Frontal cortex (tissue), 4 donors: Measurements from ENCODE around the gene SLC35B1. TPM values are rescaled to one million over a fixed set of nuclear protein-coding genes. Genes with fewer than 3 reads are reported as not detected.
"Not testable (repeated sequence)": the region's sequence is repeated elsewhere in the genome, so short reads cannot be mapped to it uniquely, and the experiment has no call there.

ENCODE experiments used
- DNase-seq, 2 donors: peaks; one replicate each; pipeline ENCODE4 v3.0.0; 2012; ENCODE audit warnings: low spot score in 2 of 2
- FAIRE-seq: peaks from 2 replicates; lab custom pipeline; 2012; peaks lifted over from hg19 to GRCh38; lab: Jason Lieb, UNC
- total RNA-seq: library from RNA; depleted of rRNA; stranded (reverse); fragments of >200 nt; gene quantifications from one replicate; pipeline ENCODE4 v1.2.3, GENCODE V29; 2014
- donor health status: control.
- donor health status: control.
- donor health status: control.

The SLC35B1 gene
- total RNA-seq, 1 donor from 2014 or later, result 56.7 TPM

DNA sequence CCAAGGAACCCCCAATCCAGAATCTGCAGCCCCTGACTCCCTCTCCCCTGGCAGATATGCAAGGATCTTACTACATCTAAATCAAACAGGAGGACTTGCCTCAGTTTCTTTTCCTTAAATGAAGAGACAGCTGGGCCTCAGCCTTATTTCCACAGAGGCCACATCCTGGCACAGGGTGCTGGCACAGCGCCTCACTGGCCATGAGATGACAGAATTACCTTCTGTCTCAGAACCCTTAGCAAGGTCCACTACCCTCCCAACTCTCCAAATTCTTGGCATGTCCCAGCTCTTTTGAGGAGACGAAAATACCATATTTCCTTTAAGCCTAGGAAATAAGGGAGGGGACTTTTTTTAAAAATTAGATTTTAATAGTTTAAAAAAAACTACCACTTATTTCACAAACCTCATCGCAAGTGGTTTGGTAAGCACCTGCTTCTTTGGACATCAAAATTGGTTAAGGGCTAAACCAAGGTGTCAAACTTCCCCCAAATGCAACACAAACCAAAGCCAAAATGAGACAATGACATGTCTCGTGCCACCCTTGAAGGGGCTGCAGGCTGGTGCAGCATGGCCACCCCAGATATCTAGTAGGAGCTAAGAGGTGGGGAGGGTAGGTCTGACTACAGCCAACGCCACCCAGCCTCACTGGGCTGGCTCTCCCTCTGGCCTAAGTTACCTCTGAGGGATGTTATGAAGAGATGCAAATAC, 30.8 kb upstream of the SLC35B1 start:
- FAIRE-seq (no peak), DNase-seq (no peak)

DNA sequence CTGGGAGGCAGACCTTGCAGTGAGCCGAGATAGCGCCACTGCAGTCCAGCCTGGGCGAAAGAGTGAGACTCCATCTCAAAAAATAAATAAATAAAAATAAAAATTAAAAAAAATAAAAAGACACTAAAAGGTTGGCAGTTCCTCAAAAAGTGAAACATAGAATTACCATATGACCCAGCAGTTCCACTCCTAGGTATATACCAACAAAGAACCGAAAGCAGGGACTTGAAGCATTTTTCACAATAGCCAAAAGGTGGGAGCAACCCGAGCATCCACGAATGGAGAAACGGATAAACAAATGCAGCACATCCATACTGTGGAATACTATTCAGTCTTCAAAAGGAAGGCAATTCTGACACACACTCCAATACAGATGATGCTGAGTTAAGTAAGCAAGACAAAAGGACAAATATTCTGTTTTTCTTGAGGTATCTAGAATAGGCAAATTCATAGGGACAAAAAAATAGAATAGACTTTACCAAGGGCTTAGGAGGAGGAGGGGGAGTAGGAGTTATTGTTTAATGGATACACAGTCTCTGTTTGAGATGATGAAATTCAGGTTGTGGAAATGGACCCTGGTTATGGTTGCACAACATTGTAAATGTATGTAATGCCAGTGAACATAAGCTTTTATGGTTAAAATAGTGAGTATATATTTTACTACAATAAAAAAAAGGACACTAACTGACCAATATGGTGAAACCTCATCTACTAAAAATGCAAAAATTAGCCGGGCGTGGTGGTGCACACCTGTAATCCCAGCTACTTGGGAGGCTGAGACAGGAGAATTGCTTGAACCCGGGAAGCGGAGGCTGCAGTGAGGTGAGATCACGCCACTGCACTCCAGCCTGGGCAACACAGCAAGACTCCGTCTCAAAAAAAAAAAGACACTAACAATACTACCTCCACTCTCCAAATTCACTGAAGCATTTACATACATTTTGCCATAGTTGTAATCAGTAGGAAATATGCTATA, 27.0 kb upstream of the SLC35B1 start:
- no peak for FAIRE-seq

DNA sequence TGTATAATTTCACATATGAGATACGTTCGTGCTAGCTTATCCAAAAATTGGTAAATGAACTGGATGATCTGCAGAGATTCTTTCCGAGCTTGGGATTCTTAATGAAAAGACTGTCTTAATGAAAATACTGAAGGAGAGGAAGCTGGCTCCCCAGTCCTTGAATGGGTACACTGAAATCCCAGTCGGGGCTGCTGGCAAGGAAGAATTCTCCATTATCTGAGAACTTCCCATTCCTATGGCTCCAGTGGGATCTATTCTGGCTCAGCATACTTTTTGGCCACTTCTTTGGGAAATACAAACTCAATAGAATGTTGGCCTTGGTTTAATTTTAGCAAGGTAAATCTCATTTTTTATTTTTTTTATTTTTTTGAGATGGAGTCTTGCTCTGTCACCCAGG, 23.7 kb upstream of the SLC35B1 start:
- no peak for FAIRE-seq

More for the DNA sequence above, 27.0 kb upstream of the SLC35B1 start:
- DNase-seq, result no peak

DNA sequence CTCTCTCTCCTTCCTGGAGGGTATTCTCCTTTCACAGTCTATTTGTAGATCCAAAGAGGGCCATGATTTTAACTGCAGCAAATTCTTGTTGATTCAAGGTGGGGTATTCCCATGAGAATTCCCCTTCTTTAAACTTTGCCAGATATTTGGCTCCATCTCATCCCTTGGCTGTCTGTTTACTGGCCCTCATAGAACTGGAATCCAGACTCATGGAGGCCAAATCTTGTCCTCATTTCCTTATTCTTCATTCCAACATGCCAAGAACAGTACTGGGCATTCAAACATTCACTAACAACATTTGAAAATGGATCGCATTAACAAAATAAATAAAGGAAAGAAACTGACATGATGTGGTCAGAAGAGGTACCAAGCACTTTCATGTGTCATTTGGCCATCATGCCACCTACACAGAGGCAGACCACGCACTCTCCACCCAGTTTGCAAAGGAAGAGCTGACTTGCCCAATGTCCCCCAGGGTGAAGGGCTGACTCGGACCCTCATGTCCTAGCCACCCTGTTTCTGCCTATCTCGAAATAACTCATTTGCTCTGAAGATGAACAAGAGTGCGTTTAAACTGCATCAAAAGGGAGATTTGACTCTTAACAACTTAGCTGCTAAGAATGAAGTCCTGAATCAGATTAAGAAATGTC, 23.1 kb upstream of the SLC35B1 start:
- no peak for FAIRE-seq

More for the DNA sequence above, 23.7 kb upstream of the SLC35B1 start:
- DNase-seq, result no peak

DNA sequence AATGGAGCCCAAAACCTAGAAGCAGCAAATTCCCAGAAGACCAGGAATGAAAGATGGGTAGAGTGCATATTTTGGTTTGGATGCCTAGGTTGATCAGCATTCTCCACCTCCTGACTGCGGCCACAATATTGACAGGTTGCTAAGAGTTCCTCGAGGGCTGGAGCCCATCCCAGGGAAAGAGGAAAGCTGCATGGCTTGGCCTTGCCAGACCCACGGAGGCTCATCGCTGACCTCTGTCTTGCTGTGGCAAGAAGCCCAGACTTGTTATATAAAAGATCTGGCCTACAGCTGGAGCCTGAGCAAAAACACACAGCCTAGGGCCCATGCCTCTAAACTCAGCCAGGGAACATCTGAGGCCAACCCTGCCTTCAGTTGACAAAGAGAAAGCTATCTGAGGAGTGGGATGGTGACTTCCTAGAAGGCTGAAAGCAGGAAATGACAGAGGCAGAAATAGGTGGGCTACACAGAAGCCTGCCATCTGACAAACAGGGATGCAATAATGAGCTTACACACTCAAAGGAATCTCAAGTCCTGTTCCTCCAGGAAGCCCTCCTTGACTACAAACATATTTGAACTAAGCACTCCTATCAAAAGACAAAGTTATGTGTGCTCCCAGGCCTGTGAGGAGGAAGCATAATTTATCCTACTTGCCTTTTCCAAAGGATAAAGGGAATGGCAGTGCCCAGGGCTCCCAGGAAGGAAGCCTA, 22.5 kb upstream of the SLC35B1 start:
- FAIRE-seq, result no peak
- peak; percentile 39 to 51 for DNase-seq

More for the DNA sequence above, 23.1 kb upstream of the SLC35B1 start:
- no peak for DNase-seq

DNA sequence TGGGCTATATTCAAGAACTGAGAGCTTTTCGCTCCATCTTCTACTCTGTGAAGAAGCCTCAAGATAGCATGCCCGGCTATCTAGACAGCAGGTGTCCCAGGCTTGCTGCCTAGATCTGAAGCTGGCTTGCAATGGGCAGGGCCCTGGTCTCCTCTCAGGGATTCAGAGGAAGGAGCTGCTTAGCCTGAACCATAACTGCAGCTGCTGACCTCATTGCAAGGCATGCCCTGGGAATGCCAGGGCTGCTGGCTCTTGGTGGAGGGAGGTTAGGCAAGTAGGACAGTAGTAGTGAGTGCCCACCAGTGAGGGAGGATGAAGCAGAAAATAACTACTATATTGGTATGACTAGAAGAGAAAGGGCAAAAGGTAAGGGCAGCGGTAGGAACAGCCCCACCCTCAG, 21.3 kb upstream of the SLC35B1 start:
- no peak for DNase-seq
- FAIRE-seq, result no peak

DNA sequence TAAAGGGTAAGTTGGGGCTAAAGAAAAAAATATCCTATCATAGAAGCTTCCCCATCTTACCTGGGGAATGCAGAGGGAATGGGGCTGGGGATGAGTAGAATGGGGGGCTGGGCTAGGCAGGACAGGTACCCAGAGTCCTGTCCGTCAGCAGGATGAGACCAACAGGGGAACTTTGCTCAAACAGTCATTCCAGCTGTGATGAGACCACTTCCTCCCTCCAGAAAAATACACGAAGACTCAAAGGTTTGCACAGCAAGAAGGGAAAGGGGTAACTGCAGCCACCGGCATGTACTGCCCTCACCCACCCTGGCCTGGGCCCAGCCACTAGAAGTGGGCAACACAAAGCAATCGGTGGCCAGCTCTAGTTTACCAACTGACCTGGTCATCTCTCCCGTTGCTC, 20.7 kb upstream of the SLC35B1 start:
- DNase-seq (no peak), FAIRE-seq (no peak)

DNA sequence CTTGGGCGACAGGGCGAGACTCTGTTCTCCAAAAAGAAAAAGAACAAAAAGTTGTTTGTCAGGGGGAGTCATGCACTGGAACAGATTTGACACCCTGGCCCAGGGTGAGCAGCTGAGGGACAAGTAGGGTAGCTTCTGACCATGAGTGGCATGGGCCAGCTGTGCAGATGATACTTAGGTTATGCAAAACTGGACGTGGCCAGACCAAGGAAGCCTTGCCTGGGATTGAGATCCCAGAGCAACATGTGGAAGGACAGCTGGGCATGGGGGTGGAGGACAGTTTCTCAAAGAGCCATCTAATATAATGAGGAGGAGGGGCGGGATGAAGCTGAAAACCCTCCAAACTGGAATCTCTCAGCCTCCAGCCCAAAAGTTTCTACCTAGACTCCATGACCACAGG, 19.6 kb upstream of the SLC35B1 start:
- FAIRE-seq, result no peak
- no peak for DNase-seq

DNA sequence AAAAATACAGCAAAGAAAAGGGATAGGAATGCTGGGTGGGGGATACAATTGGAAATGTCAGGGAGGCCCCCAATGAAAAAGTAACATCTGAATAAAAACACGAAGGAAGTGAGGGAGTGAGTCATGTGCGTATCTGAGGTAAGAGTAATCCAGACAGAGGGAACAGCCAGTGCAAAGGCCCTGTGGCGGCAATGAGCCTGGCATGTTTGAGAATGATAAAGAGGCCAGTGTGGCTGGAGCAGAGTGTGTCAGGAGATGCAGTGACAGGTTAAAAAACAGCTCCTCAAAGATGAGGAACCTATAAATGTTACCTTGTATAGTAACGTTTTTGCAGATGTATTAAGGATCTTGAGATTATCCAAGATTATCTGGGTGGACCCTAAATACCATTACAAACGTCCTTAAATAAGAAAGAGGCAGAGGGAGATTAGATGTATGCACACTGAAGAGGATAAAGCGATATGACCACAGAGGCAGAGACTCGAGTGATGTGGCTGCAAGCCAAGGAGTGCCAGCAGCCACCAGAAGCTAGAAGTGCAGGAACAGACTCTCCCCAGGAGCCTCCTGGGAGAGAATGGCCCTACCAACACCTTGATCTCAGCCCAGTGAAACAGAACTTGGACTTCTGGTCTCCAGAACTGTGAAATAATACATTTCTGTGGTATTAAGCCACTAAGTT, 17.8 kb upstream of the SLC35B1 start:
- no peak for FAIRE-seq

DNA sequence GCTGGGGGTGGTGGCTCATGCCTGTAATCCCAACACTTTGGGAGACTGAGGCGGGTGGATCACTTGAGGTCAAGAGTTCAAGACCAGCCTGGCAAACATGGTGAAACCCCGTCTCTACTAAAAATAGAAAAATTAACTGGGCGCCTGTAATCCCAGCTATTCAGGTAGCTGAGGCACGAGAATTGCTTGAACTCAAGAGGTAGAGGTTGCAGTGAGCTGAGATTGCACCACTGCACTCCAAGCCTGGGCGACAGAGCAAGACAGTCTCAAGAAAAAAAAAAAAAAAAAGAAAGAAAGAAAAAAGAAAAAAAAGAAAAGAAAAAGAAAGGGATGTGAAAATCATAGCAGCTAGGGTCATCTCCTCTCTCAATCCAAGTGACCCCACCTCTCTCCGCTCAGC, 16.8 kb upstream of the SLC35B1 start:
- DNase-seq, FAIRE-seq: not testable (repeated sequence)

More for the DNA sequence above, 17.8 kb upstream of the SLC35B1 start:
- no peak for DNase-seq

DNA sequence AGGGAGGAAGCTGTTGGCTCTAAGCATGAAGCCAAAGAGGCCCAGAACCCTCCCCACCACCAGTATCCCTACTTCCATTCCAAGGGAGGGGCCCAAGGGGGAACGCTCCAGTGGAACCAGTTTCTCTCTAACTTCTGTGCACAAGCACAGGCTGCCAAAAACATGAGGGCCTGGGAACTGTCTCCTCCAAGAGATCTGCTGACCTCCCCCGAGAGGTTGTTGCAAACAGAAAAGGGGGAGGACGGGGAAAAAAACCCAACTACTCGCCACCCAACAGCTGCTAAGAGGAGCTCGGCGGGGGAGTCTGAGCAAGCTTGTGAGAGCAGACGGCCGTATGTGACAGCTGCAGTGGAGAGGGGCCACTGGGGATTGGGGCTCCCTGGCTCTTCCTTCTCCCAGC, 15.7 kb upstream of the SLC35B1 start:
- FAIRE-seq (no peak), DNase-seq (no peak)

DNA sequence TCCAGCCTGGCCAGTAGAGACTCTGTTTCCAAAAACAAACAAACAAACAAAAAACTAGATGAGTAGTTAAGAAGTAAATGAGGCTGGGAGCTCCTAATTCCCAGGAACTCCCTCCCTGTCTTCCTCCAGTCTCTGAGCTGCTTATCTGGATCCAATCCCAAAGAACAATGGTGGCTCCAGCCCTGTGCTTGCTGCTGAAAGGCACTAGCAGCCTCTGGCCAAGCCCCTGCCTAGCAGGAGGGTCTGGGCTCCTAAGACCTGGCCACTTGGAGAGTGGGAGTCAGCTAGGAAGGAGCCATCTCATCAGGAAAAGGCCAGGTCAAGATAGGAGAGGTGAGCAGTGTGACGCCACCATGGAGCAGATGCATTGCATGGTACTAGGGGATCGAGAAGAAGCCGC, 14.3 kb upstream of the SLC35B1 start:
- DNase-seq (no peak), FAIRE-seq (no peak)

DNA sequence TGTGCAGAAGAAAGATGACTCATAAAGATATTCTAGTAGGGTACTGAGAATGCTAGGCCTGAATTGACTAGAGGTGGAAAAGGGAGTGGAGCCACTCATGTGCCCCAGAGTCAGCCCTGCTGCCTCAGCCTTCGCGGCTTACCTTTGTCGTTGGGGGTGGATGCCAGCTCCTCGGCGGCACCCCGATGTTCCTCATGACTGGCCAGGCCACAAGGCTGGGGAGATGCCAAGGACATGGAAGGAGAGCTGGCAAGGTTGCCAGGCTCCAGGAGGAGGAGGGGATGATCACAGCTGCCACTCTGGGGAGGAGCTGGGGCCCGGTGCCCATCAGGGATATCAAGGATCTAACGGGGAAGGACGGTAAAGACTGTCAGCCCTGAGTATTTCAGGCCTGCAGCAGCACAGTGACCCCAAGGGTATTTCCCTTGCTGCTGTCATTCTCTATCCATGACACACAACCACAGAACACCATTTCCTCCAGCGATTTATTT, 9.7 kb upstream of the SLC35B1 start:
- FAIRE-seq, result no peak
- DNase-seq, result no peak

DNA sequence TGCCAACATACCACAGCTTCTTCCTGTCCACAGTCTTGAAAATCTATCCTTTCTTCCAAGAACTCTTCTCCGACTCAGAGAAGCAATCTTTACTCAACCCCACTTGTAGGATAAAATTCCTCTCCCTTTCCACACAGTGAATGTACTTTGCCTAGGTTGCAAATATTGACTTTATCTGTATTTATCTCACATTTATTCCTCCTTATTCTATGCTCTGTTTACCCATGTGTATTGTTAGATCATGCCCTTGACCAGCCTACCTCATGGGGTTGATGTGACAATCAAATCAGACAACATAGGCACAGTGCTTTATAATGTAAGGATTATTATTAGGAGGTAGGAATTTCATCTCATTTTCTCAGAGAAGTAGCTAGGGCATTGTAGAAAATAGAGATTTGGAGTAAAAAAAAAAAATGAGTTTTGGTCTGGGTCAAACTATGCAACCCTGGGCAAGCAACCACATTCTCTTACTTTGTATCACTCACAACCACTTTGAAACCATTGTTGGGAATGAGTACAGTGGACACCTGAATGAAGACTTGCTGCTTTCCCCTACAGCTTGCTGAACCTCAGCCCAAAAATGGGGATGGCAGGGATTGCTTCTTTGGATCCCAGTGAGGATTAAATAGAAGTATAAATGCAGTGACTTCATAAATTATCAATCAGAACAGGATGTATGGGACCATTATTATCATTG, 9.1 kb upstream of the SLC35B1 start:
- DNase-seq (no peak), FAIRE-seq (no peak)

DNA sequence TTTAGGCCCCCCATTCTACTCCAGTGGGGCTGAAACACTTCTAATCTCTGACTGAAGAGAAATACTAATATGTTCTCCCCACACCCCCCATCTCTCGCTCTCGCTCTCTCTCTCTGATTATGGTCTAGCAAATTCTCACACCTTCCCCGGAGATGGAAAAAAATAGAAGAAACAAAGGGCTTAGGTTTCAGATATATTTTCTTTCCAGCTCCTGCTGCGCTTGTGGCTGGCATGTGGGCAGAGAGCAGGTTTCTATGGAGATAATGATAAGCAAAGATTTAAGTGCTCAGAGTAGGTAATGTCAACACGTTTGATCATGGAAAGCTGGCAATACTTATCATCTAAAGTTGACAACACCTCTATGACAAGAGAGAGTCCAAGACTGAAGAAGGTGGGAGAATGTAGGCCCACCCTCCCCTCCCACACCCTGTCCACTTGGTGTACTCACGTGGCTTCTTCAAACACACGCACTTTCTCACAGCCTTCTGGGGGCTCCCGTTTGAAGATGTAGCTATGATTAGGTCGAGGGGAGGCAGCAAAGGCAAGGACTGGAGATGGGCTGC, 8.0 kb upstream of the SLC35B1 start:
- FAIRE-seq, result no peak
- DNase-seq, result no peak

DNA sequence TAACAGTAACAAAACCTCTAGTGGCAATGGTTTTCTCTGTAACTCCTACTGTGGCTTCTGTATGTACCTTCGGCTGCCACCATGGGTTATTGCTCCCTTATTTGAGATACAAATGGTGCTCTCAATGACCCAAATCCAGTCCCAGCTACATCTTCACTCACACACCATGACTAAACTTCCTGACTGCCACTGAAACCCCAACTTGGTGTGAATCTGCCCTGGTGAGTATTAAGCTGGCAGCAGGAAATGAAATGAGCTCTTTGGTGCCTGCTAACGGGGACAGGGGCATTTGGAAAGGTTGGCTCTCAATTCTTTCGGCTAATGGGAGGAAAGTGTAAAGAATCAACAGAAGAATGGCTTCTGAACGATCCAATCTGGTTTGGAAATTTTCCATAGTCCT, 7.5 kb upstream of the SLC35B1 start:
- DNase-seq (no peak), FAIRE-seq (no peak)

DNA sequence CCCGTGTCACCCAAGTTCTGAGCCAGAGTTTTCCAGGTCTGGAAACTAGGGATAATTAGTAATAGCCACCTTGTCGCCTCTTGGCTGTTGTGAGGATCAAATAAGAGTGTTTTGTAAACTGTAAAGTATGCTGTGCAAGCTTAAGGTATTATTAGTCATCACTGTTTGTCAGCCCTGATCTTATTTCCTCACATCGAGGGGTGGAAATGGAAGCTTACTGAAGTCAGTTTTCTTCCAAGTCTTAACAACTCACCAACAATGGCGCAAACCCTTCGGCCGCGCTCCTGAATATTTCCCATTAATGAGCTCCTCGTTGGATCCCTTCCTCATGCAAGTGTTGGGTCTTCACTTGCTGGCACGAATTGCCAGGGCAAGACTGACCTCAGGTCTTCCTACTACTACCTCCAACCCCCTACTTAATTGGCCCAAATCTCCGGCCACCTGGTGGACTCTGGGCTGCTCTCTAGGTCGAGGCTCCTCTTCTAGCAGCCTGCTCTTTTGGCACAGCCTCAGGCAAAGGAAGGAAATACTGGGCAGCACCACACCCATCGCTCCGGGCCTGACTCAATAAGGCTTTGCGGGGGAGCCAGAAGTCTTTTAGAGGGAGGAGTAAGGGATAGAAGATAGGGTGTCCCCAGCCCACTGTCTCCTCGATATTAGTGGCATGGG, 885 bp upstream of the SLC35B1 start:
- FAIRE-seq (no peak), DNase-seq (no peak)

DNA sequence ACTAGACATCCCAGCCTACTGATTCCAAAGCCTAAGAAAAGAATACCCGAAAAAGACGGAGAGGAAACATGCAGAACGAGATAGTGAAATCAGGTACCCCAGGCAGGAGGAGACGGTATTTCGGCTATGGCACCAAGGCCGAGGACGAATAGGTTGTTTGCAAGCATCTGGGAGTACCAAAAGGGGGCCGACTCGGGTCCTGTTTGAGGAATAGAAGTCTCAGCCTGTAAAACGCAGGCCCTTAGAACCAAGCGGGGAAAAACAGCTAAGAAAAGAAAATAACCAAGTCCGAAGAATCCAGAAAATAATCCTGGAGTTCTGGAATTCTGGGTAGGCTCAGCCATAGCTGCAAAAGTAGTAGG, 537 bp downstream of the SLC35B1 start:
- DNase-seq, result no peak
- FAIRE-seq, result no peak
